HL-60/S4 (cell line): ENCODE measurements around the gene CTNNA2.
"Not testable (repeated sequence)": the region's sequence is repeated elsewhere in the genome, so short reads cannot be mapped to it uniquely, and the experiment has no call there.

Experiments
- in situ Hi-C: fragments of 300-500 bp; cut with MboI; formaldehyde crosslinking; loops from 2 replicates; pipeline ENCODE4 v1.14.3; 2022; ENCODE audit warnings: low sequenced_read_pairs

CTNNA2 gene

DNA sequence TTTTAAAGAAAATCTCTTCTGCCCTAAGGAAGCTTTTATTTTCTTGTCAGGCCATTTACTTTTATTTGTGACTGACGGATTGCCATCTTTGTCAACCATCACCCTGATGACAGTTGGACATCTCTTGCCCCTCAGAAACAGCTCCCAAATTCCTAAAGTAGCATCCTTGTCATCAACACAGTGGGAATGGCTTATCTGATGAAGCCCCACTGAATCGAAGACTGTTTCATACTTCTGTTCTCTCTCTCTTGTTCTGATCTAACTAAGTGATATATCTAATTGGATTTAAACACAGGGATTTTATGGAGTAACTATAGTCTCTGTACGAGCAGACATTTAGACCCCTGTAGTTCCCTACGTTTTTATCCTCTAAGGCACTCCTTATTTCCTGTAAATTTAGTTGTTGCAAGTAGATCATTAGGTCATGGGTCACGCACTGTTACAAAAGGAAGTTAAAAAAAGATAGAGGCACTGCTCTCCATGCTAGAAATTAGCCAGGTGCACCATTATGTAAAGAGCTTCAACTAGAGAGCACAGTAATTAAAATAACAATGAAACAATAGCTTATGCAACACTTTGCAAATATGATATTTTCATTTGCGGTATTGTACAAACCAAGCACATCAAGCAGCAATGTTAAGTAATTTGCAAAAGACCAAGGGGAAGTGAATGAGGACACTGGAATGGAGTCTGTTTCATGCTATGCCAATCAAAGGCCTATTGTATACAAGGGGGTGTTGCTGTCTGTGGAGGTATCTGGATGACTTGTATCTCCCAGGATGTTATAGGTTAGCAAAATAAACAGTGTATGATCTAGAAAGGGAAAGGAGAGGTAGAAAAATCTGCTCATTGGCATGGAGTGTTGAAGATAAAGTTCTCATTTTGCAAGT is 507.0 kb downstream of the CTNNA2 start:
- in situ Hi-C loops, result no loop called here

DNA sequence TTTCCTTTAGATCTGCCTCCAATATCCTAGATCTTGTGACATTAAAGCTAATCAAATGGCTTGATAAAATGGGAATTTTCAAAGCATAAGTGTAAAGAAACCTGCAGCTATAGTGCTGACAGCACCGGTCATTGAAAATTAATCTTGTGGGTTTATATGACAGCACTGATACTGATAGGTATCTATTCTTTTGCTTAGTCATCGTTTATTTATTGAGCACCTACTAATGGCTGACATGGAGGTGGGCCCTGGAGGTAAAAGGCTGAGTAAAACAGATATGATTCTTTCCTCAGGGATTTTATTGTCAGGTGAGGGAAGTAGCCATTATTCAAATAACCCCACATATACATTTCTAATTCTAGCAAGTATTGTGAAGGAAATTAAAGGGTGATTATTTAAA is 509.2 kb downstream of the CTNNA2 start:
- in situ Hi-C loops, result no loop called here

DNA sequence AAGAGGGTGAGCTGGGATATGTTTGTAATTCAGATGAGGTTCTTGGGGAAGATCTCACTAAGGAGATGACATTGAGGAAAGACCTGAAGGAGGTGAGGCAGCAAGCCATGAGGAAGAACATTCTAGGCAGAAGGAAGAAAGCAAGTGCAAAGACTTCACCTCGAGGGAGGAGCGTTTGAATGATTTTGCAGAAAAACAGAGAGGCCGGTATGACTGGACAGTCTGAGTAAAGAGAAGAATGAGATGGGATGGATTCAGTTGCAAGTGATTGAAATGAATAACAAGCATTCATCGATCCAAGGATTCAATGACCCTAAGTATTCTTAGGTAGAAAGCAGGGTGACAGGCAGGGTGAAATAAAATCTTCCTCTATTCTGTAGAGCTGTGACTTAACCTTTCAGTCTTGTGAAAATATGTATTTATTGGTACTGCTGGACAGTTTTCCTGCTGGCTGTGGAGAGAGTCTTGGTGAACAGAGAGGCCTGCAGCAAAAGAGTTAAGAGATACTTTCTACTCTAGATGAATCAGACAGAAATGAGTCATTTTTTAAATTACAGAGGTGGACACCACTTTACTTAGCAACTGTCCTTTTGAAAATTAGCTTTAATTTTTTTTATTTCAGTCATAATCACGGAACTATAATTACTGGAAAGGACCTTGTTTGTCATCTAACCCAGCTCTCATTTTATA is 513.3 kb downstream of the CTNNA2 start:
- in situ Hi-C loops, result no loop called here

DNA sequence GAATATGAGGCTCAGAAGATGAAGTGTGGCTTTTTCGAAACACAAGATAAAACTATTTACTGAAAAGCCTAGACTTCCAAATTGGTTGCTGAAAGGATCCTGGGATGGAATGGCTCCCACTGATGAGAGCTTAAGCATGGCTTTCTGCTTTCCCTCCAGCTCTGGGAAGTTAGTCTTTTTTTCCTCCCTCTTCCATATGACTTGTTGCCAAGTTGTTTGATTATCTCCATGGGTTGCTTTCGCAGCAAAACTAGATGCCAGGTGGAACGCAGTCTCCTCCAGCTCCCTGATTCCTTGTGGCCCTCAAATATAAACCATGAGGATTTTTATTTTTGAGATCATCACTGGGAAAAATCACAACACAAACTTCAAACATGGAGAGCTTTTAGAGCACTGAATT is 515.2 kb downstream of the CTNNA2 start:
- in situ Hi-C loops, result no loop called here

DNA sequence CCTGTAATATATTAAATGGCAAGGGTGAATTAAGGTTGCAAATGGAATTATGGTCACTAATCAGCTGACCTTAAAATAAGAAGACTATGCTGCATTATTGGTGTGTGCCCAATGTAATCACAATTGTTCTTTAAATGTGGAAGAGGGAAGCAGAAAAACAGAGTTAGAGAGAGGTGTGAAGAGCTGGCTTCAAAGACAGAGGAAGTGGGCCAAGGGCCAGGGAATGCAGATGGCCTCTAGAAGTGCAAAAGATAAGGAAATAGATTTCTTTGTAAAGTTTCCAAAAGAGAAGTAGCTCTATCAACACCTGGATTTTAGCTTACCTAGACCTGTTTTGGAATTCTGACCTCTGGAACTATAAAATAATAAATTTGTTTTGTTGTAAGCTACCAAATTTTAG is 515.7 kb downstream of the CTNNA2 start:
- in situ Hi-C loops, result no loop called here

DNA sequence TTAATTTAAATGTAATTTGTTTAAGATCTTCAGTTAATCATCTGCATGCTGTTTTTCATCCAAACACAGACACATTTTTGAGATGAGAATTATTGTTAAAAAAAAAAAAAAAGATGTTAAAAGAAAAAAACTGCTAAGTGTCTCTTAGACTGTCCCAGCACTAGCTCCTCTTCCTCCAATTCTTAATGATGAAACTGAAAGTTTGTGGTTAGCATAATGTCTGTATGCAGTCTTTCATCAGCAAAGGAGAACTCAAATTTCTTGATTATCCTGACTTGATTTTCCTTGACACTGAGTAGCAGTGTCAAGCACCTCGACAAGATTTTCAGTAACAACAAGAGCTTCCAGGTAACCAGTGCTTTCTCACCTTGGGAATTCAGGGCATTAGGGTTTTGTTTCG is 517.3 kb downstream of the CTNNA2 start:
- in situ Hi-C loops, result no loop called here

DNA sequence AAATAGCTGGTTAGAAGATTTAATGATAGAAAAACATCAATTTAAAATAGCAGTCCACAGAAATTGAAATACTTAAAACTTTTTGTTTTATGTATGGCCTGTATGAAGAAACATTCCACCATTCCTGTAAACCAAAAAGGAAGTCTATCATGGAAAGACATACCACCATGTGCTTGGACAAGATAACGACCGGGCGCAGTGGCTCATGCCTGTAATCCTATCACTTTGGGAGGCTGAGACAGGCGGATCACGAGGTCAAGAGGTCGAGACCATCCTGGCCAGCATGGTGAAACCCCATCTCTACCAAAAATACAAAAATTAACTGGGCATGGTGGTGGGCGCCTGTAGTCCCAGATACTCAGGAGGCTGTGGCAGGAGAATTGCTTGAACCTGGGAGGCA is 519.8 kb downstream of the CTNNA2 start:
- in situ Hi-C loops, result not testable (repeated sequence)

DNA sequence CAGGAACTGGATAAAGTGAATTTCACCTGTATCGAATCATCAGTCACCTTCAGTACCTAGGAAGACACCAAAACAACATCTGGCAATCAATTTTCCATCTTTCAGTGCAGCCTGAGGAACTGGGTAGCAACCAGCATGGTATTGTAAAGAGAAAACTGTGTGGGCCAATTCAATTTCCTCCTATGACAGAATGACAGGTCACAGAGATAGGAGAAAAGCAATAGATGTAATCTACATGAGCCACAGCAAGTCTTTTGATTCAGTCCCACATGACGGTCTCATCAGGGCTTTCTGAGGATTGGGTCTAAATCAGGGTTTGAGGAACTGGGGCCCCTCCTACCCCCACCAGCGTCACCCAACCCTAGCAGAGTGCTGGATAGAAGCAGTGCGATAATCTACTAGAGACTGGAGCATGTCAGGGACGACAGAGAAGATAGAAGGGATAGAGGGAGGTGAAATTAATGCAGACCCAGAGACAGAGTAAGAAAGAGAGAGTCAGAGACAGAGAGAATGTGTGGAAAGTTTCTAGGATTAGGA is 523.0 kb downstream of the CTNNA2 start:
- in situ Hi-C loops, result no loop called here

DNA sequence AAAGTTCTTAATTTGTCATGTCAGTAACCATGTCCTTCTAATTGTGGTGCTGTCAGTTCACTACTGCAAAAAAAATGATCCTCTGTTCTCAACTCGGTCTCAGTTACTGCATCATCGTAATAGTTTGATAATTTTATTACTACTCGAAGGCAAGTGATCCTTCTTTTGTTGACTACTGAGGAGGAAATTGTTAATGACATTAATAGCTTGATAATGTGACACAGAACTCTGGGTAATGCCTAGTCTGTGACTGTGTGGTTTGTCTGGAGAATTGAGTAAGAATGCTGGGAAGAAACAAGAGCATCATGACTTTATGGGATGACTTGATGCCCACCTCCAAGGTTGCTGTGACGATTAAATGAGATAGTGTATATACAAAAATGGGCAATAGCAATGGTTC is 524.5 kb downstream of the CTNNA2 start:
- in situ Hi-C loops, result no loop called here

DNA sequence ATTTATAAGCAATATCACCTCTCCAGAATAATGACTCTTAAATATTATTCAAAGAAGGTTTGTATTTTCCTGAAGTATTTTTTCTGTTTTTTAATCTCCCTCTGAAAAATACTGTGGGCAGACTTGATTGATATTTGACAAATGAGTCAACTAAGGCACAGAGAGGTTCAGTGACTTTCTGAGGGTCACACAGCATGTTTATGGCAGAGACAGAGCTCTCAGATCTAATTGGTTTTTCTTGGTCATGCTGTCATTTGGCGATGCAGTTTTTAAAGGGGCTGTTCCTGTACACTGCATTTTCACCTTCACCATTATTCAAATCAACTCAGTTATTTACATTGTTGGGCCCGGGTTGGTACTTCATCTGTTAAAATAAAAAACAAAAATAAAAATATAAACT is 527.4 kb downstream of the CTNNA2 start:
- in situ Hi-C loops, result no loop called here

DNA sequence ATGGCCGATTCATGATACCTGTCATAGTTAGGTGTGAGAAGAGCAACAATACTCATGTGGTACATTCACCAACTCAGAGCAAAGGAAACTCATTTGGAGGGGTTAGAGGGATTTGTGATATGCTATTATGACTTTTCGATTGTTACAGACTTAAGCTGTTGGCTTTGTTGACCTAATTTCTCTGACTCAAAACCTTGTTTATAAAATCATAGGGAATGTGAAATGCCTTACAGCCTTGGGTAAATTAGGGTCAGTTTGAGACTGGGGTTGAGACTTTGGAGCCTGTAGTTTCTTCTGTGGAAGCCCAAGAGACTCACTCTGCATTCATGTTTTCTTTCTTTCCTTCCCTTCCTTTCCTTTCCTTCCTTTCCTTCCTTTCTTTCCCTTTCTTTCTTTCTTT is 529.8 kb downstream of the CTNNA2 start:
- in situ Hi-C loops, result no loop called here

DNA sequence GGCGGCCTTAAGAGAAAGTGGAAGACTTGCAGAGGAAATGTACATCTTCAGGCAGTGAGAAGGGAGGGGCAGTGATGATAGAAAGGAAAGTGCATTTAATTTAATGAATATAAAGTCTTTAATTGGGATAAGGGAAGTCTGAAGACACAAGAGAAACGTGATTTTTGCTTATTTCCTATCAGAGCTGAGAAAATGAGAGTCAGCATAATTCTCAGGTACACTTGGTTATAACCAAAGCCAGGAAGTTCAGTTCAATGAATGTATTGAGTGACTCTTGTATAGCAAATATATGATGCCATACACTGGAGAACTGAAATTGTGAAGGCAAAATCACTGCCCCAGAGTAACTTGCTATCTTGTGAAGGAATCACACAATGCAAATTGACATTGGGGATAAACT is 535.4 kb downstream of the CTNNA2 start:
- in situ Hi-C loops, result no loop called here

DNA sequence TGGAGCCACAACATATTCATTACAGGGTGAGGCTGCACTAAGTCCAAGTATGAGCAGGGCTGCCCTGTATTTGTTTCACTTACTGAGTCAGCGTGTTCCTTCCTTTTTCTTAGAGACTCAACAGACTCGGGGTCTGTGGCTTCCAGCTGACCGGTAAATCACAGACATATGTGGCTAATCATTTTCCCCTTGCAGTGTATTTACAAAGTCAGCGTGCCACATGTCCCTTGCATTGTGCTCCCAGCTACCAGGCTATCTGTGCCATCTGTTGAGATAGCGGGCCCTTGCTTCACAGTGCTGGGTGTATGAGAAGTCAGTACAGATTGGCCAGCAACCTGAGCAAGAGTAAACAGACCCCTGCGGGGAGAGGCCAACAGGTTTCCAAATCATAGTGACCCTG is 537.4 kb downstream of the CTNNA2 start:
- in situ Hi-C loops, result no loop called here

DNA sequence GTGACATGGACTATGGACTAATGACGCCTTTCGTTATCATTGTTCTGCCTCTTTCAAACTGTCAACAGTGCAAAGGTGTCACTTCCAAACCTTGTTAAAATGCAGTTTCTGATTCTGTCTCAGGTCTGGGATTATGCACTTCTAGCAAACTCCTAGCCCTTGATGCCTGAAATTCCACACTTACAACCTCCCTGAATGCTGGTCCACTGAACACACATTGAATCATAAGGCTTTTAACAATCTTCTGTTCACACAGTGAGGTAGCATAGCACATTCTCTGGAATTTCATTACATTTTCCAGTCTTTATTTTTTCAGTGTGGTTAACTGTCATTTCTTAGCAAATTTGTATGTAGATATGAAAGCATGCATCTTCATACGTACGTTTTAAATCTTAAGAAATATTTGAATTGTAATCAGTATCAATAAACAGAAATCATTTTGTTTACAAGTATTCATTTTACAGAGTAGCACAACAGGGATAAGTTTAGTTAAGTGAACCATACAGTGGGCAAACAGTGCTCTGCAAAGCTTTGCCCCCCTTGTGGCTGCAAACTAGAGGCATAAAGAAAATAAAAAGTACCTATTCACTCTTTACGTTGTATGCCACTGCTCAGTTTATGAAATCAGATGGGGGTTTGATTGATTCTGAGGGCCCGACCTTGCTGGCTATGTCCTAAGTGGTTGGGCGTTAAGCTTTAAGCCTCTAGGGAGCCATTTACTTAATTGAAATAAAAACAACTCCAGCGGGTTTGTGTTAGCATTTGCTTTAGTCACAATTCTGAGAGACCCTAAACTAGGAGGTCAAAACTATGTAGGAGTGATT is 540.9 kb downstream of the CTNNA2 start:
- in situ Hi-C loops, result no loop called here

DNA sequence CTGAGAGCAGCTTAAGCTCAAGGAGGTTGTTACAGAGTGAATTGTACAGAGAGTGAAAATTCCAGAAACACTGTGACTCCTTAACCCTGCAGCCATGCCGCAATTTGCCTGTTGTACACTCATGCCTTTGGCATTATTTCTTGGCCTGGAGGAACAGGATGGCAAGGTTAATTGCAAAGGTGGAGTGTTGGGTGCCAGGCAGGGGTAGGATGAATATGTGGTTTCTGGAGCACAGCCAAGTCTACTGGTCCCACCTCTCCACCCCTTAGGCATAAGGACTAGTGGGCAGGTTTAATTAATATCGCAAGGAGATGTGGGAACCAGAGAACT is 541.5 kb downstream of the CTNNA2 start:
- in situ Hi-C loops, result no loop called here

DNA sequence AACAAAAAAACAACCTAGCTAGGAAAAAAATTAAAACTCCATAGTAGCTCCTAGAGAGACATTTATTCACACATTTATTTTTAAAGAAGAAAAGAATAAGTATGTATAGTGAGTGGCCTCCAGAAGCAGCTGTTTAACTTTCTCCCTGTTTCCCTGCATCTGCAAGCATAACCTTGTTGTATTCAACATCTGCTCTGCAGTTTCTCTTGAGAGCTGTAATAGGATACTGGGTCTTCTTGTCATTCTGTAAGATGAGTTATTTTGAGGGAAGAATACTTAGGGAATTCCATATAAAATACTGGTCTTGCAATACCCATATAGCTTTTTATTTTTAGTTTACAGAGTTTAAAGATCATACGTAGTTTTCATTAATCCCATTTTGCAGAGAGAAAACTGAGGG is 545.1 kb downstream of the CTNNA2 start:
- in situ Hi-C loops, result no loop called here

DNA sequence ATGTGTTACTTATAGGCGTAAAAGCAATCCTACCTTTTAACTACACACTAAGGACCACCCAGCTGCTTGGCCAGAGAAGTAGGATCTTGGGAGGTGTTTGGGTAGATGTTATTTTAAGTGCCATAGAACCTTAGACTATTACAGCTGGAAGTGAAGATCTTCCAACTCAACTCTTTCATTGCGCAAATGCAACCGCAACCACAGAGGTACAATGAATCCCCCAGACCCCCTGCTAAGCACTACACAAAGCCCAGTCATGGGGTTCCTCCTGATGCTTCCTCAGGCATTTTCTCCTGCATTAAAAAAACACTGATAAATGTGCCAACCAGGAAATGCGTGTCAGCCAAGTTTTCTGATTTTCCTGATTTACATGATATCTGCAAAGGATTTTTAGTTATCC is 545.7 kb downstream of the CTNNA2 start:
- in situ Hi-C loops, result no loop called here

DNA sequence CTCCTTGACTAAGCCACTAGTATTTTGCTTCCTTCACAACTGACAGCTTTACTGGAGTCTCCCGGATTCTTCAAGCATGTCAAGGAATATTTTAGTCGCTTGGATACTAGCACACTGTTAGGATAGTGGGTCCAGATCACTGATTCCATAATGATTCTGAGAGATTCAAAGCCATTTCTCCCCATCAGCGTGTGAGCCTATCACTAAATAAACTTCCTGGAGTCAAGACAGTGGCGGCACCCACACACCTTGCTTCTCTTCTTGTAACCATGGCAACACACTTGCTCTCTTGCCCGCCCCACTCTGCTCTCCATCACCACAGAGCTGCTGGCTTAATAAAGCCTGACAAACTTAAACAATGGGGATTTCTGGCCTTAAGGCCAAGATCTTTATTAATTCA is 546.6 kb downstream of the CTNNA2 start:
- in situ Hi-C loops, result no loop called here

DNA sequence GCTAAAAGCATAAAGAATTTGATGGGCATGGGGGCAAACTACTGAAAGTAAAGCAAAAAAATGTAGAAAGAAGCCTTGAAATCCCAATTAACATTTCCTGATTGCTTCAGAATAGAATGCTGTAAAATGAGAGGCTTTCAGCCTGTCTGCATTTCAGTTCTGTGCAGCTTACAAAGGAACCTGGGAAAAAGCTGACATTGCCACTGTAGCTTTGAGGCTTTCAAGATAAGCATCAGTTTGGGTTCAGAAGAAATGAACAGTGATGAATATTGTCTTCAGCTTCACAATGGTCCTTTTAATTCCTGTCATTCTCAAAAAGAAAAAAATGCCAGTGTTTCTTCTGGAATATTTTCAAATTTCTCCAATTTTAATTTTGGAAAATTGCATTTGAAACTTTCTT is 549.0 kb downstream of the CTNNA2 start:
- in situ Hi-C loops, result no loop called here

DNA sequence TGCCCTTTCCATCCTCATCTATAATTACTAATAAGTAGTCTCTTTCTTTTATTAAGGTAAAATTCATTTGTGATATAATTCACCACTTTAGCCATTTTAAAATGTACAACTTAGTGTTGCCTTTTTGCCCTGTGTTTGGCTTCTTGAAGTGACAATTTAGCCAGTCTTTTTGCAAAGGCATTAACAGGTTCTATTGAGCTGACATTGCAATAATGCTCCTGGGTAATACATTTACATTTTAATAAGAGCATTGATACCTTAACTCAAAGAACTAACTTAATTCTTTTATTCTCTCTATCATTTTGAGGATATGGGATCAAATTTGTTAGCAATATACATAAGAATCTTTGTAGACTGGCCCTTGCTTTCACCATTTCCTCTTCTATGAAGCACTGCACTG is 549.4 kb downstream of the CTNNA2 start:
- in situ Hi-C loops, result no loop called here

DNA sequence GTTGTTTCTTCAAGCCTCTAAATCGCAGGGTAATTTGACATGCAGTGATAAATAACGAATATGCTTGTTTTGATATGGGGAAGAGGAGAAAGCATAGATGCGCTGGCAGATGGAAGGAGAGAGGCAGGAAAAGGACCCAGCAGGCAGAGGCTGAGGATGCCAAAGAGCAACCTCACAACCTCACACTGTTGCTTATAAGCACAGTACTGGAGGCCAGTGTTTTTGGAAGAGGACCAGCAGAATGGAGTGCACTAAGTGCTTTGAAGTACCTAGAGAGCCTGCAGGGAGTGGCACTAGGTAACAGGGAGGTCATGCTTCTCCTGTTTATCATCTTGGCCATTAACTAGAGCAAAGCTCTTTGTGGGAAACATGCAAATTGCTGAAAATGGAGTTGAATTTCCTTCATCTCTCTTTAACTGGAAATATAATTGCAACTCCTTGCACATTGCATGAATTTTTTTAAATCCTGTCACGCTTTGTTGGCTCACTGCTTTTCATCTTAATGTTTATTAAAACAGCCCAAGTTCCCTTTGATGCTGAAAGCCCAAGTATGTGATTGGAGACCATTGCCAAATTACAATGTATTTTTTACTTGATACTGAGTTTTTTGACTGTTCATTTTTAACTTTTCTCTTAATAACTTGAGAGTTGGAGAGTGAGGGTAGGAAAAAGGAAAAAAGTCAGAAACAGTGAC is 555.3 kb downstream of the CTNNA2 start:
- in situ Hi-C loops, result no loop called here
